HuH-7 (cell line): ENCODE data around the gene VAV1.
"Not testable (repeated sequence)": the region's sequence is repeated elsewhere in the genome, so short reads cannot be mapped to it uniquely, and the experiment has no call there.

ENCODE experiments used
- DNase-seq: peaks from one replicate; pipeline ENCODE4 v3.0.0; 2011; ENCODE audit warnings: low spot score

VAV1 gene

DNA sequence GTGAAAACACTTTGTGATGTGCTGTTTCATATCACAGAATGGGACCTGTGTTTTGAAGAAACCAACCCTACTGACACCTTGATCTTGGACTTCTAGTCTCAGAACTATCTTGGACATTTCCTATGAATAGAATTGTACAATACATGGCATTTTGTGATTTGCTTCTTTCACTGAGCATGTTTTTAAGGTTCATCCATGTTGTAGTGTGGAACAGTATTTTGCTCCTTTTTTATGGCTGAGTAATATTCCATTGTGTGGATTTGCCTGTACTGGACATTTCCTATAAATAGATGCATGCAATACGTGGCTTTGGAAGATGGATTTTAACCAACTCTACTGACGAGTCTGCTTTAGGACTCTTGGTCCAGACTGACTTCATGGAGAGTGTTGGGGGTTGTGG lies 46.8 kb downstream of the VAV1 start:
- no peak for DNase-seq

DNA sequence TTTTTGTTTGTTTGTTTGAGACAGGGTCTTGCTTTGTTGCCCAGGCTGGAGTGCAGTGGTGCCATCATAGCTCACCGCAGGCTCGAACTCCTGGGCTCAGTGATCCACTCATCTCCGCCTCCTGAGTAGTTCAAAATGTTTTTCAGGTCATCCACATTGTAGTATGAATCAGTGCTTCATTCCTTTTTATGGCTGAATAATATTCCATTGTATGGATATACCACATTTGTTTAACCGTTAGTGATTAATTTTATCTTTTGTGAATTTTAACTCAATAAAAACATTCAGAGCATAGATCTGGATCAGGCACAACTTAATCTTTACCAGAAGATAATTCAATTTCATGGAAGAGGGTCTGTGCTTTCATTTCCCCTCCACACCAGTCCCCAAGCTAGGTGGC lies 47.7 kb downstream of the VAV1 start:
- no peak for DNase-seq

- no peak for DNase-seq
Measured at GRCh38 chr19:6821639-6822310, 49.3 kb downstream of the VAV1 start.

GRCh38 chr19:6822311-6822670 lies 49.8 kb downstream of the VAV1 start:
- no peak for DNase-seq

DNA sequence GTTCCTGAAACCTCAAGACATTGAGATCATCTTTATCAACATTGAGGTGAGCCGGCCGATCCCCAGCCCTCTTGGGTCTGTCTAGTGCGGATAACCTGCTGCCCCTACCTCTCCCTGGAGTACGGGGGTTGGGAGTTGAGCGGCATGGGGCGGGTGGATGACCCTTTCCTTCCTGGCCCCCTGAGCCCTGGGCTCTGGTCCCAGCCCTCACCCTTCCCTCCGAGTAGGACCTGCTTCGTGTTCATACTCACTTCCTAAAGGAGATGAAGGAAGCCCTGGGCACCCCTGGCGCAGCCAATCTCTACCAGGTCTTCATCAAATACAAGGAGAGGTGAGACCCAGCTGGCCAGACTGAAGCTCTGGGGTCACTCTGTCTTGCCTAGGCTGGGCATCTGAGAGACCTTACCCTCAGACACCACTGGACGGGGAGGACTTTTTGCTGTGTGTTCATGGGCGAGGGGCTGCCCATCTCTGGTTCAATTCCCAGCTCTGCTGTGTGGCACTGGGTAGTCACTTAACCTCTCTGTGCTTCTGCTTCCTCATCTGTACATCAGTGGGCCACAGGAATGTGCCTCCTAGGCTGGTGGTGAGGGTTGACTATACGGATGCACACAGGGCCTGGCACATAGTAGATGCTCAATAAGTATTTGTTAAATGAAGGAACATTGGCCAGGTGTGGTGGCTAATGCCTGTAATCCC lies 52.7 kb downstream of the VAV1 start:
- DNase-seq = no peak

GRCh38 chr19:6826281-6826920 lies 53.9 kb downstream of the VAV1 start:
- no peak for DNase-seq

DNA sequence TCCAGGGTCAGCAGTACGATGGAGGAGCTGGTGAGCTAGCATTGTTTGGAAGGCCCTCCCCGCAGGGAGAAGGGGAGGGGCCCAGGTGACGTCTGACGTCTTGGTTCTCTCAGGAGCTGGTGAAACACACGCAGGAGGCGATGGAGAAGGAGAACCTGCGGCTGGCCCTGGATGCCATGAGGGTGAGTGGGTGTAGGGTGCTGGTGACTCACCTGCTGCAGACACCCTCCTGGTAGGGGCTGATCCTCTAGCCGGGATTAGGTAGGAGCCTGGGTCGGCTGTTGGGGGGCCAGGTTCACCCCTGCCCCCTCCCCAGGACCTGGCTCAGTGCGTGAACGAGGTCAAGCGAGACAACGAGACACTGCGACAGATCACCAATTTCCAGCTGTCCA lies 55.8 kb downstream of the VAV1 start:
- no peak for DNase-seq

DNA sequence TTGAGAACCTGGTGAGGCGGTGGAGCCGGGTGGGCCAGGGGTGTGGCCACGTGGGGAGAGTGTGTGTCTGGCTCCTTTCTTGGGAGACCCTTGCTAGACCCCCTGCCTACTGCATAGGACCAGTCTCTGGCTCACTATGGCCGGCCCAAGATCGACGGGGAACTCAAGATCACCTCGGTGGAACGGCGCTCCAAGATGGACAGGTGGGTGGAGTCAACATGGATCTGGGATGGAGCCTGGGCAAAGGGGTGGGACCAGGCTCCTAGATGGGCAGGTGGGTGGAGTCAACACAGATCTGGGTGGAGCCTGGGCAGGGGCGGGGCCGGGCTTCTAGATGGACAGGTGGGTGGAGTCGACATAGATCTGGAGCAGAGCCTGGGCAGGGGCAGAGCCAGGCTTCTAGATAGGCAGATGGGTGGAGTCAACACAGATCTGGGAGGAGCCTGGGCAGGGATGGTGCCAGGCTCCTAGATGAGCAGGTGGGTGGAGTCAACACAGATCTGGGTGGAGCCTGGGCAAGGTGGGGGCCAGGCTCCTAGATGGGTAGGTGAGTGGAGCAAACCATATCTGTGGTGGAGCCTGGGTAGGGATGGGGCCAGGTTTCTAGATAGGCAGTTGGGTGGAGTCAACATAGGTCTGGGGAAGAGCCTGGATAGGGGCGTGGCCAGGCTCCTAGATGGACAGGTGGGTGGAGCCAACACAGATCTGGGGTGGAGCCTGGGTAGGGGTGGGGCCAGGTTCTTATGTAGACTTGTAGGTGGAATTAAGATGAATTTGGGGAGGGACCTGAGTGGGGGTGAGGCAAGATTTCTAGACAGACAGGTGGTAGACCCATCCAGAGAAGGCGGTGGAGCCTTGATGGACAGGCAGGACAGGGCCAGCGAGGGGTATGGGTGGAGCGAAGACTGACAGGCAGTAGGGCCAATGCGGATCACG lies 56.5 kb downstream of the VAV1 start:
- DNase-seq = no peak

- not testable (repeated sequence) for DNase-seq
Measured at GRCh38 chr19:6829829-6830228, 57.3 kb downstream of the VAV1 start.

DNA sequence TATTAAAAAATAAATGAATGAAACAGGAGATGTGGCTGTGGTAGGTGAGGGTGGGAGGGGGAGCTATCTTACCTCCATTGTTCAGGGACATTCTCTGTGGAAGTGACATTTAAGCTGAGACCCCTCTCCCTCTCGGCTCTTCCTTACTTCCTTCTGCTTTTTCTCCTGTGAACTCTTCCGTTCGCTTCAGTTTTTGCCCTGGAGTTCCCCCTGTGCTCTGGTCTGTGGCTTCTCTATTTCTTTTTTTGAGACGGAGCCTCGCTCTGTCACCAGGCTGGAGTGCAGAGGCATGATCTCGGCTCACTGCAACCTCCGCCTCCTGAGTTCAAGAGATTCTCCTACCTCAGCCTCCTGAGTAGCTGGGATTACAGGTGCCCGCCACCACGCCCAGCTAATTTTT lies 58.6 kb downstream of the VAV1 start:
- not testable (repeated sequence) for DNase-seq

DNA sequence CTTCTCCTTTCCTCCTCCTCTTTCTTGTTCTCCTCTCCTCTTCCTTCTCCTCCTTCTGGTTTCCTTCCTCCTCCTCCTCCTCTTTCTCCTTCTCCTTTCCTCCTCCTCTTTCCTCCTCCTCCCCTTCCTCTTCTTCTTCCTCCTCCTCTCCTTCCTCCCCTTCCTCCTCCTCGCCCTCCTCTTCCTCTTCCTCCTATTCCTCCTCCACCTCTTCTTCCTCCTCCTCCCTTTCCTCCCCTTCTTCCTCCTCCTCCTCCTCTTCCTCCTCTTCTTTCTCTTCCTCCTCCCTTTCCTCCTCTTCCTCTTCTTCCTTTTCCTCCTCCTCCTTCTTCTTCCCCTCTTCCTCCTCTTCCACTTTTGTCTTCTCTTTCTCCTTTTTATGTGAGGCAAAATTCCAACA lies 59.9 kb downstream of the VAV1 start:
- DNase-seq = no peak

DNA sequence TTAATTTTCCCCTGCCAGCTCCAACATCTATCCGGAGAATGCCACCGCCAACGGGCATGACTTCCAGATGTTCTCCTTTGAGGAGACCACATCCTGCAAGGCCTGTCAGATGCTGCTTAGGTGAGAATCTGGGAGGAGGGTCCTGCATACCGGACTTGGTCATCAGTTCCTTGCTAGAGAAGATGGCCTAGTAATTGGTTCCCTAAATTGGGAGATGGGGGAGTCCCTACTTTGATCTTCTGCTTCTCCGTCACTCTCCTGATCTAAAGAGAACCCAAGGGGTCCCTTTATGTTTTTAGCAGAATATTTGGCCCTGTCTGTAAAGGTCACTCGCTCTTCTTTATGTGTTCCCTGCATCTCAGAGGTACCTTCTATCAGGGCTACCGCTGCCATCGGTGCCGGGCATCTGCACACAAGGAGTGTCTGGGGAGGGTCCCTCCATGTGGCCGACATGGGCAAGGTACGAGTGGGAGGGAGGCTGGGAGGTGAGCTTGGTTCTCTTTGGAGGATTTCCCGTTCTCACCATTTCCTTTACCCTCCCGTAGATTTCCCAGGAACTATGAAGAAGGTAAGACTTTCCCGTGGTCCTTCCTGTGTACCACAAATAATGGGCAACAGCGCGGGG lies 60.8 kb downstream of the VAV1 start:
- DNase-seq = no peak

DNA sequence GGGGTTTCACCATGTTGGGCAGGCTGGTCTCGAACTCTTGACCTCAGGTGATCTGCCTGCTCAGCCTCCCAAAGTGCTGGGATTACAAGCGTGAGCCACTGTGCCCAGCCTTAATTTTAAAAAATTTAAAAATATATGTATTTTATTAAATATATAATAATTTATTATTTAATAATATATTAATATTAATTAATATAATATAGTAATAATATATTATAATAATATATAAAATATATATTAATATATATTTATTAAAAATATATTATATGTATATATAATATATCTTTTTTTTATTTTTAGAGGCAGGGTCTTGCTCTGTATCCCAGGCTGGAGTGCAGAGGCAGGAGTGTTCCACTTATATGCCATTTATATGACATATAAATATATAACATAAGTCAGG lies 61.9 kb downstream of the VAV1 start:
- DNase-seq = no peak

DNA sequence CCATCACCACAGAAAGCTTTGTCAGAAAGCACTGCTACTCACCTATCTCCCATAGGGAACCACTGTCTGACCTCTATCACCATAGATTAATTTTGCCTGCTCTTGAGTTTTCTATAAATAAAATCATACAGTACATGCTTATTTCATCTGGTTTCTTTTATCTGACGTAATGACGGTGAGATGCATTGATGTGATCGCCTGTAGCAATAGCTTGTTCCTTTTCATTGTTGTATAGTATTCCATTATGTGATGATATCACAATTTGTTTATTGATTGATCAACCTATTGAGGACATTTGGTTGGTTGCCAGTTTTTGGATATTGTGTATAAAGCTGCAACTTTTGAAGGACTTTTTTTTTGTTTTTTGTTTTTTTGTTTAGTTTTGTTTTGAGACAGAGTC lies 63.0 kb downstream of the VAV1 start:
- no peak for DNase-seq

GRCh38 chr19:6837525-6837924 lies 65.0 kb downstream of the VAV1 start:
- DNase-seq = no peak

DNA sequence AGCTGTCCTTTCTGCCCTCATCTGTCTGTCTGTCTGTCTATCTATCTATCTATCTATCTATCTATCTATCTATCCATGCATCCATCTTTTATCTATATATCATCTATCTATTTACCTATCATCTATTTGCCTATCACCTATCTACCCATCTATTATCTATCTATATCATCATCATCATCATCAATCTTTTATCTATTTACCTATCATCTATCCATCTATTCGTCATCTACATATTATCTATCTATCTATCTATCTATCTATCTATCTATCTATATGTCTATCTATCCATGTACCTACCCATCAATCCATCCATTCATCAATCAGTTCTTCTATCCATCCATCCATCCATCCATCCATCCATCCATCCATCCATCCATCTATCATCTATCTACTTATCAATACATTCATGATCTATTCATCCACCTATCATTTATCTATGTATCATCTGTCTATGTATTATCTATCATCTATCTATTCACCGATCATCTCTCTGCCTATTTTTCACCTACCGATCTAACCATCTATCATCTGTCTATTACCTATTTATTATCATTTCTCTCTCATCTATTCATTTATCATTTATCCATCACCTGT lies 65.7 kb downstream of the VAV1 start:
- DNase-seq = no peak

DNA sequence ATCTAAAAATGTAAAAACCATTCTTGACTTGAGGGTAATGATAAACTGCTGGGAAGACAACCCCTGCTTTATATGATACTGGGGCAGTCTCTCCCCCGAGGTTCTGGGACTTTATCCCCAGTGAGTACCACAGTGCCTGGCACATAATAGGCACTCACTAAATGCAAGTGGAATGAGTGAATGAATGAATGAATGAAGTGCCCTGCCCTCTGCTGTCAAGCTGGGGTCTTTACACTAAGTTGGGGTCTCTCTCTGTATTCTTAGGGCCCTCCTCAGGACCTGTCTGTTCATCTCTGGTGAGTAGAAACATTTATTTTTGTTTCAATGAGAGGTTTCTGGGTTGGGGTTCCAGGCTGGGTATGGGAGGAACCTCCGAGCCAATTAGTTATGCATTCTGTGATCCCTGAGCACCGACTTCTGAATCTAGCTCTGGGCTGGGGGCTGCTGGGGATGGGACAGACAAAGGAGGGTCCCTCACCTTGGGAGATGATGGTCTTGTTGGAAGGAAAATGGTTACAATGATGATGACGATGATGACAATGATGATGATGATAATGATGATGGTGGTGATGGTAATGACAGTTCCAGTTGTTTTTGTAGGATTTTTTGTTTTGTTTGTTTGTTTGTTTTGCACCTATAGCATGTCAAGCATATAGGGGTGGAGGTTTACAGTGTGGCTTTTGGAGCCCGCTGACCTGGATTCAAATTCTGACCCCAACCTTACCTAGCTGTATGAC lies 70.5 kb downstream of the VAV1 start:
- no peak for DNase-seq

GRCh38 chr19:6847828-6848200 lies 75.3 kb downstream of the VAV1 start:
- no peak for DNase-seq

DNA sequence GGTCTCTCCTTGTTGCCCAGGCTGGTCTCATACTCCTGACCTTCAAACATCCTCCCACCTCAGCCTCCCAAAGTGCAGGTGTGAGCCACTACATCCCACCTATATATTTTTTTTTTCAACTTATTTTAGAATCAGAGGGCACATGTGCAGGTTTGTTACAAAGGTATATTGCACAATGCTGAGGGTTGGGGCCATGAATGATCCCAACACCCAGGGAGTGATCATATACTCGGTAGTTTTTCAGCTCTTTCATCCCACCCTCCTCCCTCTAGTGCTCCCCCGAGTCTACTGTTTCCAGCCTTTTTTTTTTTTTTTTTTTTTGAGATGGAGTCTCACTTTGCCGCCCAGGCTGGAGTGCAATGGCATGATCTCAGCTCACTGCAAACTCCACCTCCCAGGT lies 76.5 kb downstream of the VAV1 start:
- no peak for DNase-seq

GRCh38 chr19:6849876-6850275 lies 77.4 kb downstream of the VAV1 start:
- no peak for DNase-seq

DNA sequence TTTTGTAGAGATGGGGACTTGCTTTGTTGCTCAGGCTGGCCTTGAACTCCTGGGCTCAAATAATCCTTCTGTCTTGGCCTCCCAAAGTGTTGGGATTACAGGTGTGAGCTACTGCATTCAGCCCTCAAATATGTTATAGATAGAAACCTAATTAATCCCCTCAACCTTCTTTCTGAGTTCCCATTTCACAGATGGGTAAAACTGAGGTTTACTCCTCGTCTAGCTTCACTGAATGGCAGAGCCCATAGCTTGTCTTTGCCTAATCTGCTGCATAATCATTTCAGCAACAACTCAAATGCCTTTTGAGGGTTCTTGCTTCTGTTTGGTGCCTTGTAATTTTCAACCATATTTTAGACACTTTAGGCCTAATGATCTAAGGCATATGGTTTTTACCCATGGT lies 78.9 kb downstream of the VAV1 start:
- DNase-seq = no peak
